ENCODE results near the gene CMYA5.
"Not testable (repeated sequence)": the region's sequence is repeated elsewhere in the genome, so short reads cannot be mapped to it uniquely, and the experiment has no call there.

CMYA5 gene

DNA sequence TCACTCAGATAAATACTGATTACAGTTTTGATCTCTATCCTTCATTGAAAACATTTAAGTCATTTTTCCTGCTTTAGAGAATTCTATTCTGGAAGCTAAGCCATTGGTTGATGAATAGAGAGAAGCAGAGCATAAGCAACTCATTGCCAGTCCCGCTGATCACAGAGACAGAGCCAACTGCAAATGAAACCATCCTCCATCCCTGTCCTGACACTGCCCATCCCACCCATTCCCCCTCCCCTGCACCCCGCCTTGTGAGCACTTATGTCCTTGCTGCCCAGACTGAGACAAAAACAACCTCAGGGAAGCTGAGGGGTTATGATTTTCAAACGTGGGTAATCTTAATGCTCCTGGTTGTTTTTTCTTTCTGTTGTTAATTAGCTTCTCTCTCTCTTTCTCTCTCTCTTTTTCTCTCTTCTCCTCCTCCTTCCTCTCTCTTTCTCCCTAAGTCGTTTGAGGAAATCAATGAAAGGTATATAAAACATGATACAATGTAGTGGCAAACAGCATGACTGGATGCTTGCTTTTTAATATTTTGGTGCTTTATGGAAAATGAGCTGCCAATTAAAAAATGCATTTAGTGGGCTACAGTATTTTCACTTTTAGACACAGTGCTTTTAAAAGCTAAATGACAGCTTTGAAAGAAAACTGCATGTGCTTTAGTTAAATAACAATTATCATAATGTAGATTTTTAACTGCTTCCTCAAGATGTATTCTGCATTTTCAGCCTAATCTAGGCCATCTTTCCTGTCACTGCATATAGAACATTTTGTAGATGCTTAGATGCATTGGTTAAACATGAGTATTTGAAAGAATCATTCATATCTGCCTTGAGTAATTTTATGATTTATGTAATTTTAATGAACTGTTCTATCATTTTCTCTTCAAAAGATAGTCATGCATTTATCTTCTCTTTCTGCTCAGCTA lies 57.3 kb downstream of the CMYA5 start:
- no peaks in the 10 kb centered on the region for H3K36me3 ChIP-seq (ENCODE audit: insufficient read depth, low read length)
- no peak overlapping the region for H2AFZ ChIP-seq (ENCODE audit: low read length, unreplicated experiment)

DNA sequence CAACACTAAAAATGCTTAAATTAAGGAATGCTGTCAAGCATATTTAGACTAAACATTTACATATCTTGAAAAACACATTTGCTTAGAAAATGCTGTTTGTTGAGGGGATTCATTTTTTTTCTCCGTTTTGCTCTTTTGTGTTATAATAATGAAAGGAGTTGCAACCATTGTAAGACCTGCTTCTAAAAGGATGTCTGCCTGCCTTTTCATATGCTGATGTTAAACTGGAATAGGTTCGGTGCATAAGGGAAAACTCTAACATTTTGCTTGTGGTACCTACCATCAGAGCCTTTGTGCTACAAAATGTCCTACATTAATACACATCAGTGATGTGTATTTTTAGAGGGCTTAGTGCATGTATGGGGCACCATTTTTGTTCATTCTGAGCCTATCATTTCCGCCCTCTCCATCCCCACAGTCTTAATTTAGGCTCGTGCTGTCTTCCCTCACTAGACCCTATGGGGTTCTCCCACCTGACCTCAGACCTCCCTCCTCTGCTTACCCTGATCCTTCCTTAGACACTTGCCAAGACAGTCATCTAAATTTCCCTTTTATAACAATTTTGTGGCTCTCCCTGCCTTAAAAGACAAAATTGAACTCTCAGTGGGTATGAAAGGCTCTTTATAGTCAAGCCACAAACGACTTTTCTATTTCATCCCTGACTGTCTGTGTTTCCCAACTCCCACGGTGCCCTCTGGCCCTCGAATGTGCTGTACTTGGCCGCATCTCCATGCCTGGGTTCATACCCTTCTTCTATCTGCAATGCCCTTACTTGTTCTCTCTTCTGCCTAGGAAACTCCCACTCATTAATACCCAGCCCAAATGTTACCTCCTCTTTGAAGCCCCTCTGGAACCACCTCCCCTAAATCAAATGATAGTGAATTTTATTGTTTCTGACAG lies 61.2 kb downstream of the CMYA5 start:
- no peak overlapping the region for H3K27ac ChIP-seq (ENCODE audit: low read depth, low read length)
- no peaks in the 10 kb centered on the region; the same call in 1 of the 2 replicates for H3K27me3 ChIP-seq (ENCODE audit: insufficient read depth, low read length)
- H3K36me3 ChIP-seq (ENCODE audit: insufficient read depth, low read length), result no peaks in the 10 kb centered on the region
- H3K79me2 ChIP-seq (ENCODE audit: control insufficient read depth, insufficient read depth, low read length, unreplicated experiment), result no peaks in the 10 kb centered on the region
- no peak overlapping the region for H2AFZ ChIP-seq (ENCODE audit: low read length, unreplicated experiment)
- no peak overlapping the region for H3K4me3 ChIP-seq (ENCODE audit: low read depth, low read length)
- no peaks in the 10 kb centered on the region for H3K4me1 ChIP-seq (ENCODE audit: control insufficient read depth, insufficient read depth, low read length, unreplicated experiment)

More for the DNA sequence above, 57.3 kb downstream of the CMYA5 start:
- Histone ChIP-seq H3K4me3 (ENCODE audit: low read depth, low read length) (no peak overlapping the region), H3K27me3 (ENCODE audit: insufficient read depth, low read length) (peaks cover 13% of the 10 kb centered on the region; the same call in 1 of the 2 replicates), H3K79me2 (ENCODE audit: control insufficient read depth, insufficient read depth, low read length, unreplicated experiment) (no peaks in the 10 kb centered on the region), H3K4me1 (ENCODE audit: control insufficient read depth, insufficient read depth, low read length, unreplicated experiment) (no peaks in the 10 kb centered on the region), H3K27ac (ENCODE audit: low read depth, low read length) (no peak overlapping the region)

DNA sequence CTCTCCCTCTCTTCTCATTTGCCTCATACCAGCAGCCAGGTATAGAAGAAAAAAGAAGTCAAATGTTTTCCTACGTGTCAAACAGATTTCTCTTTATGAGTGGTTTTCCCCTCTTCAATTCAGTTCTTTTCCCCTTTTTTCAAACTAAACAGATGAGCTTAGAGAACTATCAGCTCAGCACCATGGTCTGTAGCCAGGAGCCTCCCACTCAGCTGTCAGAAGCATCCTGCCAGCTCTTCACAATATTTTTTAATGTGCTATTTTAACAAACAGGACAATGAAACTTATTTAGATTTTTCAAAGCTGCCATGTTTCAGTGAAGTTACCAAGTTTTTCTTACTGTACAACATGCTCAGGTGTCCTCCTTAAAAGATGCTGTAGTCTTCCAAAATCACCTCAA lies 63.5 kb downstream of the CMYA5 start:
- Histone ChIP-seq H3K4me1 (ENCODE audit: control insufficient read depth, insufficient read depth, low read length, unreplicated experiment) (no peaks in the 10 kb centered on the region), H3K27ac (ENCODE audit: low read depth, low read length) (no peak overlapping the region), H2AFZ (ENCODE audit: low read length, unreplicated experiment) (no peak overlapping the region), H3K36me3 (ENCODE audit: insufficient read depth, low read length) (no peaks in the 10 kb centered on the region), H3K27me3 (ENCODE audit: insufficient read depth, low read length) (no peaks in the 10 kb centered on the region; the same call in 1 of the 2 replicates), H3K79me2 (ENCODE audit: control insufficient read depth, insufficient read depth, low read length, unreplicated experiment) (no peaks in the 10 kb centered on the region), H3K4me3 (ENCODE audit: low read depth, low read length) (no peak overlapping the region)

DNA sequence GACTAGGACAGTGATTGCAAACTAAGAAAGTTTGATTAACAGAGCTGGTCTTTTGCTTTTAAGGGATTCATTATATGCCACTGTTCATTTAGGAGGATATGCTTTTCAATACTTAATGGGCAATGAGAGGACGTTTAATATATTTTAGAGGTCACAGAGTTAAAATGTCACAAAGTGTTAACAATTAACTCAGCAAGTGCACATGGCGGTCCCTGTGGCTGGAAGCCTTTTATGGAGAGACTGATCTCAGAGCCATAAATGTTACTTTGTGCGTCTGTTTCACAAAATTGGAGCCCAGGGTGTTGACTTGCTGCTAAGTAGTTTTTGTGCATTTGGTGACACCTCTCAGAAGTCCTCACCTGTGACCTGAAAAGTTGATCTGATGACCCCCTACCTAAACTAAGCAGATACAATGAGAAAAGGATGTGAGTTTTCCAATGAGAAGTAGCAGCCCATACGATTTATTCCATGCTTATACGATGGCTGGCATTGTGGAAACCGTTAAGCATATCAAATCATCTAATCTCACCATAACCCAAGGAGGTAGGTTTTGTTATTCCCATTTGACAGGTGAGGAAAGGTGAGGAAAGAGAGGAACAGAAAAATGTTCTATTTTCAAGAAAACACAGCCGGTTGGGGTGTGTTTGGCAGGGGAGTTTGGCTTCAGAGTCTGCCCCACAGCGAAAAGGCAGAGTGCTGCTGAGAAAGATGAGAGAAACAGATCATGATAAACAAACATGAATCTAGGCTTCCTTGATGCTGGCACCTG lies 64.4 kb downstream of the CMYA5 start:
- peaks cover under 1% of the 10 kb centered on the region for H3K4me1 ChIP-seq (ENCODE audit: control insufficient read depth, insufficient read depth, low read length, unreplicated experiment)
- no peak overlapping the region for H3K27ac ChIP-seq (ENCODE audit: low read depth, low read length)
- H3K27me3 ChIP-seq (ENCODE audit: insufficient read depth, low read length), result no peaks in the 10 kb centered on the region; the same call in 1 of the 2 replicates
- H3K36me3 ChIP-seq (ENCODE audit: insufficient read depth, low read length), result no peaks in the 10 kb centered on the region
- H3K79me2 ChIP-seq (ENCODE audit: control insufficient read depth, insufficient read depth, low read length, unreplicated experiment), result no peaks in the 10 kb centered on the region
- H3K4me3 ChIP-seq (ENCODE audit: low read depth, low read length), result no peak overlapping the region
- H2AFZ ChIP-seq (ENCODE audit: low read length, unreplicated experiment), result no peak overlapping the region

DNA sequence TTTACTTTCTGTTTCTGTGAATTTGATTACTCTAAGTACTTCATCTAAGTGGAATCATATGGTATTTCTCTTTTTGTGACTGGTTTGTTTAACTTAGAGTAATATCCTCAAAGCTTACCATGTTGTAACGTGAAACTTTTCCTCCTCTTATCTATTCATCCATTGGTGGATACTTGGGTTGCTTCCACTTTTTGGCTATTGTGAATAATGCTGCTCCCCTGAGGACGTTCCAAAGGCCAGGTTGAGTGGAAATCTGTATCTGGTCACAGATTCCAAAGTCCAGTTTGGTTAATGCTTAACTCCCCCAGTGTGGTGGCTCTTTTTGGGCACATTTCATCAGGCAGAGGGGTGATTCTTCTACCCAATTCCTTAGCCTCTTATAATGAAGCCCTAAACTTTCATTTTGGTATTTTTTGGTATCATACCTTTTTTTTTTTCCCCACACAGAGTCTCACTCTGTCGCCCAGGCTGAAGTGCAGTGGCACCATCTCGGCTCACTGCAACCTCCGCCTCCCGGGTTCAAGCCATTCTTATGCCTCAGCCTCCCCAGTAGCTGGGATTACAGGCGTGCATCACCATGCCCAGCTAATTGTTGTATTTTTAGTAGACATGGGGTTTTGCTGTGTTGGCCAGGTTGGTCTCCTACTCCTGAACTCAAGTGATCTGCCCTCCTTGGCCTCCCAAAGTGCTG lies 65.4 kb downstream of the CMYA5 start:
- Histone ChIP-seq H3K4me1 (ENCODE audit: control insufficient read depth, insufficient read depth, low read length, unreplicated experiment) (peaks cover 4% of the 10 kb centered on the region), H3K79me2 (ENCODE audit: control insufficient read depth, insufficient read depth, low read length, unreplicated experiment) (no peaks in the 10 kb centered on the region), H2AFZ (ENCODE audit: low read length, unreplicated experiment) (no peak overlapping the region), H3K27me3 (ENCODE audit: insufficient read depth, low read length) (no peaks in the 10 kb centered on the region; the same call in 1 of the 2 replicates), H3K4me3 (ENCODE audit: low read depth, low read length) (no peak overlapping the region), H3K27ac (ENCODE audit: low read depth, low read length) (no peak overlapping the region), H3K36me3 (ENCODE audit: insufficient read depth, low read length) (no peaks in the 10 kb centered on the region)

DNA sequence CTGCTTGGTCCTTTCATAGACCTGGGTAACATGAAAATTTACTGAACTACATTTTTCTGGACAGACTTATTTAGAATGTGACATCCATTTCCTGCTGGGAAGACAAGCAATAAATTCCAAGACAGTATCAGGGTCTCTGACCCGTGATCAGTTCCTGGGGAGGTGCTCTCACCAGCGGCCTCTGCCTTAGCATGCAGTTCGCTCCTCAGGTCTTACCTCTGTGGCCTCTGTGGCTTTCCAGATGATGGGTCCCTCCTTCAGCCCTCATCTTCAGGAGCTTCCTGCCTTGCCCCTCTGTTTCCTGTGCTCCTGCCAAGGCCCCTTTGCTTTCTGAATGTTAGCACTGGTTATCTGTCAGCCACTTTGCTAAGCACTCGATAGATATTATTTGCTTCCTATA lies 66.4 kb downstream of the CMYA5 start:
- Histone ChIP-seq H3K36me3 (ENCODE audit: insufficient read depth, low read length) (no peaks in the 10 kb centered on the region), H2AFZ (ENCODE audit: low read length, unreplicated experiment) (no peak overlapping the region), H3K27me3 (ENCODE audit: insufficient read depth, low read length) (no peaks in the 10 kb centered on the region; the same call in 1 of the 2 replicates), H3K4me3 (ENCODE audit: low read depth, low read length) (no peak overlapping the region), H3K4me1 (ENCODE audit: control insufficient read depth, insufficient read depth, low read length, unreplicated experiment) (peaks cover 4% of the 10 kb centered on the region), H3K27ac (ENCODE audit: low read depth, low read length) (no peak overlapping the region), H3K79me2 (ENCODE audit: control insufficient read depth, insufficient read depth, low read length, unreplicated experiment) (no peaks in the 10 kb centered on the region)

DNA sequence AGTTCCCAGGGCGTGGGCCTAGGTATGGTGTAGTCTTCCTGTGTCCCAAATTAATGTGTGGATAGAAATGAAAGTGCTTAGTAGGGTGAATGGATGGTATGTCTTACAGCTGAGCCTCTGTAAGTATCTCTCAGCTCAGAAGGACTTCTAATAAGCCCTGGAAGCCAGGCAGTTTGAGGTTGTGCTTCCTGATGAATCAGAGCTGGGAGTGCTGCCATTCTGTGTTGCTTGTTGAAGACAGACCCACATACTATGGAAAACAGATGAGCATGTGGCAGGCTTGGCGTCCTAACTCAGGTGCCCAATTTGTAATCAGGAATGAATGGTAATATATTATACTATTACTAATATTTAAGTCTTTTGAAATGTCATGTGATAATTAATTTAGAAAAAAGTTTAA lies 69.8 kb downstream of the CMYA5 start:
- Histone ChIP-seq H3K4me1 (ENCODE audit: control insufficient read depth, insufficient read depth, low read length, unreplicated experiment) (peaks cover 4% of the 10 kb centered on the region), H2AFZ (ENCODE audit: low read length, unreplicated experiment) (no peak overlapping the region), H3K27ac (ENCODE audit: low read depth, low read length) (no peak overlapping the region)

DNA sequence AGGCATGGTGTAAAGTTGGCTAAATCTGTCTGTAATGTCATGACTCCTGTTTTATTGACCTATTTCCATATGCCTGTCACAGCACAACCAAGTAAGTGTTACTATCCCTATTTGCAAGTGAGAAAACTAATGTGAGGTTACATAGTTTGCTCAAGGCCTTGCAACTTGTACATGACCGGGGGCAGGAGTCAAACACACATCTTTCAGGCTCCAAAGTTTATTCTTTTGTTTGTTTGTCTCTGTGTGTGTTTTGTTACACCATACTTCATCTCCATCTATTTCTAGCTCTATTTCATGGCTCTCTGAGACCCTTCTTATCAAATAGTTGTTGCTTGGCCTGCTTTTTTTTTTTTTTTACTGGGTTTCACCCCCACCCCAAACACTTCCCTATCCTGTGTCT lies 70.2 kb downstream of the CMYA5 start:
- Histone ChIP-seq H3K27me3 (ENCODE audit: insufficient read depth, low read length) (no peaks in the 10 kb centered on the region), H3K27ac (ENCODE audit: low read depth, low read length) (no peak overlapping the region), H3K4me3 (ENCODE audit: low read depth, low read length) (no peak overlapping the region), H3K4me1 (ENCODE audit: control insufficient read depth, insufficient read depth, low read length, unreplicated experiment) (peaks cover 4% of the 10 kb centered on the region), H2AFZ (ENCODE audit: low read length, unreplicated experiment) (no peak overlapping the region), H3K36me3 (ENCODE audit: insufficient read depth, low read length) (no peaks in the 10 kb centered on the region), H3K79me2 (ENCODE audit: control insufficient read depth, insufficient read depth, low read length, unreplicated experiment) (no peaks in the 10 kb centered on the region)

More for the DNA sequence above, 69.8 kb downstream of the CMYA5 start:
- H3K4me3 ChIP-seq (ENCODE audit: low read depth, low read length), result no peak overlapping the region
- H3K36me3 ChIP-seq (ENCODE audit: insufficient read depth, low read length), result no peaks in the 10 kb centered on the region
- H3K79me2 ChIP-seq (ENCODE audit: control insufficient read depth, insufficient read depth, low read length, unreplicated experiment), result no peaks in the 10 kb centered on the region
- no peaks in the 10 kb centered on the region for H3K27me3 ChIP-seq (ENCODE audit: insufficient read depth, low read length)

DNA sequence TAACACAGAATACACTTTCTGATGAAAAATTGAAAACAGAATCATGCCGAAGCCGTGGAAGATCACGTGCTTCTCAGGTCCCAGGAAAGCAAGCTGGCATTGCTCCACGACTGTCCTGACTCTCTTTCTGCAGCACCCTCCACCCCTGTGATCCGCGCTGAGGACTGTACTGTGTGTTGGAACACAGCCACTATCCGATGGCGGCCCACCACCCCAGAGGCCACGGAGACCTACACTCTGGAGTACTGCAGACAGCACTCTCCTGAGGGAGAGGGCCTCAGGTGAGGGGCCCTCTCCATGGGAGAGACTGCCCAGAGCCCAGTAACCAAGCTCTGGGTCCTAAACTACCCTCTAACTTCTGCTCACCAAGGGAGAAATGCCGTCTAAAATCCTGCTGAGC lies 73.3 kb downstream of the CMYA5 start:
- H3K4me1 ChIP-seq (ENCODE audit: control insufficient read depth, insufficient read depth, low read length, unreplicated experiment), result peaks cover 4% of the 10 kb centered on the region
- no peak overlapping the region for H3K4me3 ChIP-seq (ENCODE audit: low read depth, low read length)
- no peak overlapping the region for H3K27ac ChIP-seq (ENCODE audit: low read depth, low read length)
- H3K36me3 ChIP-seq (ENCODE audit: insufficient read depth, low read length), result no peaks in the 10 kb centered on the region
- no peaks in the 10 kb centered on the region for H3K79me2 ChIP-seq (ENCODE audit: control insufficient read depth, insufficient read depth, low read length, unreplicated experiment)
- H3K27me3 ChIP-seq (ENCODE audit: insufficient read depth, low read length), result no peaks in the 10 kb centered on the region
- no peak overlapping the region for H2AFZ ChIP-seq (ENCODE audit: low read length, unreplicated experiment)

DNA sequence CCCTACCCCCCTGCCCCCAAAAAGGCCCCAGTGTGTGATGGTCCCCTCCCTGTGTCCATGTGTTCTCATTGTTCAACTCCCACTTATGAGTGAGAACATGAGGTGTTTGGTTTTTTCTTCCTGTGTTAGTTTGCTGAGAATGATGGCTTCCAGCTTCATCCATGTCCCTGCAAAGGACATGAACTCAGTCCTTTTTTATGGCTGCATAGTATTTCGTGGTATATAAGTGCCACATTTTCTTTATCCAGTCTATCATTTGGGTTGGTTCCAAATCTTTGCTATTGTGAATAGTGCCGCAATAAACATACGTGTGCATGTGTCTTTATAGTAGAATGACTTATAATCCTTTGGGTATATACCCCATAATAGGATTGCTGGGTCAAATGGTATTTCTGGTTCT lies 74.5 kb downstream of the CMYA5 start:
- H3K27ac ChIP-seq (ENCODE audit: low read depth, low read length); H3K27me3 ChIP-seq (ENCODE audit: insufficient read depth, low read length); H3K36me3 ChIP-seq (ENCODE audit: insufficient read depth, low read length); H3K79me2 ChIP-seq (ENCODE audit: control insufficient read depth, insufficient read depth, low read length, unreplicated experiment); H2AFZ ChIP-seq (ENCODE audit: low read length, unreplicated experiment); H3K4me3 ChIP-seq (ENCODE audit: low read depth, low read length); H3K4me1 ChIP-seq (ENCODE audit: control insufficient read depth, insufficient read depth, low read length, unreplicated experiment): not testable (repeated sequence)
